Measurements from ENCODE around the gene P4HB.

Gene P4HB

DNA sequence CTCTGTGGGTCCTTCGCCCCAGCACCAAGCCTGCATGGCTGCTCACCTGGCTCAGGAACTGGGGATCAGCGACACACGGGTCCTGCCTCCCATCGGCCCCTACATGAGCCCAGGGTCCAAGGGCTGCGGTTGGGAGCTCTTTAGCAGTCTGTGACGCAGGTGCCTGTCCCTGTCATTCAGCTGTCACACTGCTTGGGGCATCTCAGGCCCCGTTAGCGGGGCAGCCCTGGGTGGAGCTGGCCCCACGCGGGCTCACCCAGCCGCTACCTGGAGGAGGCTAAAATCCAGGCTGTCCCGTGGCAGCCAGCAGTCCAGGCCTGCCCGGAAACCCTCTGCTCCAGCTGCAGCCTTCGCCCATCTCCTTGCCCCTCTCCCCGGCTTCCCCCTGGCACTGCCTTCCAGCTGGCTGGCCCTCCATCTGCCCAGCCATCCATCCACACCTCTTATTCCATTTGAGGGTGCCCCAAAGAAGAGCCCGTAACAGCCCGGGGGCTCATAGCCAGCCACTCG lies 53.1 kb downstream of the P4HB start:
- TF ChIP-seq, protein P1, sequence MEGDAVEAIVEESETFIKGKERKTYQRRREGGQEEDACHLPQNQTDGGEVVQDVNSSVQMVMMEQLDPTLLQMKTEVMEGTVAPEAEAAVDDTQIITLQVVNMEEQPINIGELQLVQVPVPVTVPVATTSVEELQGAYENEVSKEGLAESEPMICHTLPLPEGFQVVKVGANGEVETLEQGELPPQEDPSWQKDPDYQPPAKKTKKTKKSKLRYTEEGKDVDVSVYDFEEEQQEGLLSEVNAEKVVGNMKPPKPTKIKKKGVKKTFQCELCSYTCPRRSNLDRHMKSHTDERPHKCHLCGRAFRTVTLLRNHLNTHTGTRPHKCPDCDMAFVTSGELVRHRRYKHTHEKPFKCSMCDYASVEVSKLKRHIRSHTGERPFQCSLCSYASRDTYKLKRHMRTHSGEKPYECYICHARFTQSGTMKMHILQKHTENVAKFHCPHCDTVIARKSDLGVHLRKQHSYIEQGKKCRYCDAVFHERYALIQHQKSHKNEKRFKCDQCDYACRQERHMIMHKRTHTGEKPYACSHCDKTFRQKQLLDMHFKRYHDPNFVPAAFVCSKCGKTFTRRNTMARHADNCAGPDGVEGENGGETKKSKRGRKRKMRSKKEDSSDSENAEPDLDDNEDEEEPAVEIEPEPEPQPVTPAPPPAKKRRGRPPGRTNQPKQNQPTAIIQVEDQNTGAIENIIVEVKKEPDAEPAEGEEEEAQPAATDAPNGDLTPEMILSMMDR (IDR thresholded peaks at IDR 0.05; ENCODE audit: low read length, missing control alignments) = no peak
- DNase-seq (ENCODE audit: low read depth) = no peak
- H3K4me3 ChIP-seq (replicated peaks; ENCODE audit: low read depth, low read length) = no peak overlapping the region

DNA sequence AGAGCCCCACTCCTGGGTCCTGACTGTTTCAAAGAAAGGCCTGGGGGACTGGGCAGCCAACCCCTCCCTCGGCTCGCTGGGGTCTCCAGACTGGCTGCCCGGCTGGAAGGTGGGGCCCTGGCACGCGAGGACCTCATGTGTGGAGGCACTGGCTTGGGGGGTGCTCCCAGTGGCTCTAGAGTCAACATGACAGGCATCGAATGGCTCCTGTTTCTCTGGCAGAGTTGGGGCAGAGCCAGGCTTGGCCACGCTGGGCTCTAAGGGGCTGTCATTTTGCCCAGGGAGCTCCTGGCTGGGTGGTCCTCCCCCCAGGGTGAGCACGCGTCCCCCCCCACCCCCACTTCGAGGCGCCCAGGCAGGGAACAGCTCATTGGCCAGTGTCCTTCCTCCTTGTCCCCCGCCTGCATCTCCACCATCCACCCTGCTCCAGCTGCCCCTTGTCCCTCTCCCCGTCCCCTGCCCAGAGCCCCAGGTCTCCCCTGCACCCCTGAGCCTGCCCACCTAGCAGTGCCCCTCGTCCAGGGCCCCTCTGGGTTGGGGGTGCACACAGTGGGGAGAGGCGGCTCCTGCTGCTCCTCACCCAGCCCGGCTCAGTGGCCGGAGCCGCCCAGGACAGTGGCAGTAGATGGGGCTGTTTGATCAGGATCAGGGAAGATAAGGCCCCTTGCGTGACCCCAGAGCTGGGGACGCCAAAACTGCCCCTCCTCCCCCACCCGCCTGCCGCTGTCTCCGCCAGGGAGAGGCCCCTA lies 53.7 kb downstream of the P4HB start:
- H3K4me3 ChIP-seq (replicated peaks; ENCODE audit: low read depth, low read length) = no peak overlapping the region
- DNase-seq (ENCODE audit: low read depth) = no peak
- TF ChIP-seq, protein P1 (IDR thresholded peaks at IDR 0.05; ENCODE audit: low read length, missing control alignments) = no peak

- no peak overlapping the region for H3K4me3 ChIP-seq (replicated peaks; ENCODE audit: low read depth, low read length)
- DNase-seq (ENCODE audit: low read depth) = no peak
- TF ChIP-seq, protein P1 (IDR thresholded peaks at IDR 0.05; ENCODE audit: low read length, missing control alignments) = no peak
Measured at GRCh38 chr17:81805707-81806460, 54.5 kb downstream of the P4HB start.

GRCh38 chr17:81804559-81805399 lies 55.6 kb downstream of the P4HB start:
- TF ChIP-seq, protein P1 (IDR thresholded peaks at IDR 0.05; ENCODE audit: low read length, missing control alignments) = no peak
- H3K4me3 ChIP-seq (replicated peaks; ENCODE audit: low read depth, low read length) = no peak overlapping the region

GRCh38 chr17:81803728-81804558 lies 56.4 kb downstream of the P4HB start, which contains the start of gene GCGR:
TSS of gene GCGR (plus strand) at chr17:81804150. CDS start at chr17:81809019, 4,869 bp downstream.
- no peak within 1 kb of the TSS for H3K4me3 ChIP-seq (replicated peaks; ENCODE audit: low read depth, low read length)
- TF ChIP-seq, protein P1 (IDR thresholded peaks at IDR 0.05; ENCODE audit: low read length, missing control alignments) = no peak
- no peak for DNase-seq (ENCODE audit: low read depth)

More at GRCh38 chr17:81804559-81805399, 55.6 kb downstream of the P4HB start:
- DNase-seq (ENCODE audit: low read depth) = no peak
